GM12865 (cell line): Measurements from ENCODE around the gene GNAI2.

Source experiments
- DNase-seq: peaks from one replicate; pipeline ENCODE4 v3.0.0; 2010; ENCODE audit warnings: low read depth
- H3K4me3 ChIP-seq: 2 replicates; pipeline ENCODE4 v1.5.1; 2011; ENCODE audit warnings: mild to moderate bottlenecking, low read depth, low read length, control low read depth
- TF ChIP-seq, protein P1 (sequence below): IDR thresholded peaks from 2 replicates; pipeline ENCODE4 v1.5.1; 2011; ENCODE audit warnings: low read length, control low read depth, low read depth, inconsistent platforms; ENCODE audit not compliant: insufficient read depth; ENCODE audit errors: missing control alignments

GNAI2 gene

DNA sequence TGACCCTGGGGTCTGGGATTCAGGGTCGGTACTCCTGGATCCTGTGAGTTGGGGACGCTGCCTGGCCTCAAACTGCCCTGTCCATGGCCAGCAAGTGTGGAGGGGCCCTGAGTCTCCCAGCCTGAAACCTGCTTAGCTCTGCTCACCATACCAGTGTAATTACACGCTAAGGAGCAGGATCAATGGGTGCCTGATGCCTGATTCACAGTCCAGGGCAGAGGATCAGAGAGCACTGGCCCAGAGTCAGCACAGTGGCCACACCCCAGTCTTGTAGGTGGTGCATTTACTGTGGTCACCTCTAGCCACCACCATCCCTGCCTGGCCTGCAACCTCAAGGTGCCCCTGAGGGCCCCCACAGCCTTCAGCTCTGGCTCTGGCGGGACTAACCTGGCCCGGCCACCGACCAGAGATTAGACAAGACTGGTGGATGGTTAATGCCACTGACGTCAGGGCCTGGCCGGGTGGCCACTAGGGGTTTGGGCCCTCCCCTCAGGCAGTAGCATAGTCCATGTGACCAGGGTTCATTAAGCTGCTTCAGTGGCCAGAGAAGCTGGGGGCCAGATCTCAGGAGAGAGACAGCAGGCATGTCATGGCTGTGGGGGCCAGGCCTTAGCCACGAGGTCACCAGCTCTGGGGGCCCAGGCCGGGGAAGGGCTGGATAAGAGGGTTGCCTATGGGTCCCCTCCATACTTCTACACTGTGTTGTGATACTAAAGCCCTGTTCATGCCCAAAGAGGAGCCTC is 34.3 kb upstream of the GNAI2 start:
- TF ChIP-seq, protein P1, sequence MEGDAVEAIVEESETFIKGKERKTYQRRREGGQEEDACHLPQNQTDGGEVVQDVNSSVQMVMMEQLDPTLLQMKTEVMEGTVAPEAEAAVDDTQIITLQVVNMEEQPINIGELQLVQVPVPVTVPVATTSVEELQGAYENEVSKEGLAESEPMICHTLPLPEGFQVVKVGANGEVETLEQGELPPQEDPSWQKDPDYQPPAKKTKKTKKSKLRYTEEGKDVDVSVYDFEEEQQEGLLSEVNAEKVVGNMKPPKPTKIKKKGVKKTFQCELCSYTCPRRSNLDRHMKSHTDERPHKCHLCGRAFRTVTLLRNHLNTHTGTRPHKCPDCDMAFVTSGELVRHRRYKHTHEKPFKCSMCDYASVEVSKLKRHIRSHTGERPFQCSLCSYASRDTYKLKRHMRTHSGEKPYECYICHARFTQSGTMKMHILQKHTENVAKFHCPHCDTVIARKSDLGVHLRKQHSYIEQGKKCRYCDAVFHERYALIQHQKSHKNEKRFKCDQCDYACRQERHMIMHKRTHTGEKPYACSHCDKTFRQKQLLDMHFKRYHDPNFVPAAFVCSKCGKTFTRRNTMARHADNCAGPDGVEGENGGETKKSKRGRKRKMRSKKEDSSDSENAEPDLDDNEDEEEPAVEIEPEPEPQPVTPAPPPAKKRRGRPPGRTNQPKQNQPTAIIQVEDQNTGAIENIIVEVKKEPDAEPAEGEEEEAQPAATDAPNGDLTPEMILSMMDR: no peak
- no peak for DNase-seq
- no peak overlapping the region for H3K4me3 ChIP-seq

DNA sequence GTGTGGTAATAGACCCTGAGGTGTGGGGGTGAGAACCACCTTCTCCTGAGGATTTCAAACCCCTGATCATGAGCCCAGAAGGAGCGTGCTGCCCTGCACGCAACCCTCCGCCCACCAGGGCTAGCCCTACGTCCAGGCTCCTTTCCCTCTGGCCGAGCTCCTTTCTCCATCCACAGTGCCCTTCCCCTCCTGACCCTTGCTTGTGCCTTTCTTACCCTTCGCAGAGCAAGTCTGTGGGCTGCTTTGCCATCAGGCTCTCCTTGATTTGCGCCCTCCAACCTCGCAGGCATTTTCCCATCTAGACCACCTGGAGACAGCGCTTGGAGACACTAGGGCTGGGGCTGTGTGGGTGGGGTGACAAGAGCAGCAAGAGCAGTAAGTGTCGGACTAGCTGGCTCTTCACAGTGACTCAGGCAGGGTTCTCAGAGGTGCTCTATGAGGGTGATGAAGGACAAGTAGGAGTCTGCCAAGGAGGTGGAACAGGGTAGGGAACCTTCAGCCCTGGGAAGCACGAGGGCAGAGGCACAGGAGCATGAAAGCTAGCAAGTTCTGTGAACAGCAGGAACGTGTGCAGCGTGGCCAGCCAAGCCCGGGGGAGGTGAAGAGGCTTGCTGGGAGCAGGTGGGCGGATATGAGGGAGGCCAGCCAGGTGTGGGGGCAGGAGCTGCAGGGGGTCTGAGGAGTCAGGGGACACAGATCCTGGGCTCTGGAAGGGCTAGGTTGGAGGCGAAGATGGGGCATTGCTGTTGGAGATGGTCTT is 33.5 kb upstream of the GNAI2 start:
- TF ChIP-seq, protein P1: no peak
- H3K4me3 ChIP-seq: no peak overlapping the region
- no peak for DNase-seq

DNA sequence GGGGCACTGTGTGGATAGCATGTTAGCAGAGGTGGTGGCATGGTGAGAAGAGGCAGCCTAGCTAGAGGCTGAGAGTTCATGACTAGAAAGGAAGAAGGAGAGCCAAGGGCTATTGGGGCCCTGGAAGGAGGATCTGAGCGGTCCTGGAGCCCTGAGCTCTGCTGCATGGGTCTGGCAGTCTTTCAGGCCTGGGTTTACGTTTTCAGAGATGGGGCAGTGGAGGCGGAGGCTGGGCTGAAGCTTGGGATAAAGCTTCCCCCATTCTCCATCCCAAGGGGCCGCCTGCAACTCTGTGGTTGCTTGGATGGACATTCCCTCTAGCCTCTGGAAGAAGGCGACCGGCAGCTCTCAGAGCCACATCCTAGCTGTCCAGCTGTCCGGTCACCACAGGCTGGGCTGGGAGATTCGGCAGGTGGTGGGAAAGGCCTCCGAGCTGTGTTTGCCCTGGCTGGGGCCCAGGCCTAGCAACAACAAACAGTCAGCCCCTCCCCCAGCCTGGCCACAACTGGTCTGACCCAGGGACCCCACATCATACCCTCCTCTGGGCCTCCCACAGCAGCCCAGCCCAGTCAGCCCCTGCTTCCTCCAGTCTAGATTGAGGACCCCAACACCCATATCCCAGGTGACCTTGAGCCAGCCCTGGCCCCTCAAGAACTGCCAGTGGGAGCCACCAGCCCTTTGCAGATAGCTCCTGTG is 32.7 kb upstream of the GNAI2 start:
- no peak for DNase-seq
- no peak overlapping the region for H3K4me3 ChIP-seq
- TF ChIP-seq, protein P1: no peak

DNA sequence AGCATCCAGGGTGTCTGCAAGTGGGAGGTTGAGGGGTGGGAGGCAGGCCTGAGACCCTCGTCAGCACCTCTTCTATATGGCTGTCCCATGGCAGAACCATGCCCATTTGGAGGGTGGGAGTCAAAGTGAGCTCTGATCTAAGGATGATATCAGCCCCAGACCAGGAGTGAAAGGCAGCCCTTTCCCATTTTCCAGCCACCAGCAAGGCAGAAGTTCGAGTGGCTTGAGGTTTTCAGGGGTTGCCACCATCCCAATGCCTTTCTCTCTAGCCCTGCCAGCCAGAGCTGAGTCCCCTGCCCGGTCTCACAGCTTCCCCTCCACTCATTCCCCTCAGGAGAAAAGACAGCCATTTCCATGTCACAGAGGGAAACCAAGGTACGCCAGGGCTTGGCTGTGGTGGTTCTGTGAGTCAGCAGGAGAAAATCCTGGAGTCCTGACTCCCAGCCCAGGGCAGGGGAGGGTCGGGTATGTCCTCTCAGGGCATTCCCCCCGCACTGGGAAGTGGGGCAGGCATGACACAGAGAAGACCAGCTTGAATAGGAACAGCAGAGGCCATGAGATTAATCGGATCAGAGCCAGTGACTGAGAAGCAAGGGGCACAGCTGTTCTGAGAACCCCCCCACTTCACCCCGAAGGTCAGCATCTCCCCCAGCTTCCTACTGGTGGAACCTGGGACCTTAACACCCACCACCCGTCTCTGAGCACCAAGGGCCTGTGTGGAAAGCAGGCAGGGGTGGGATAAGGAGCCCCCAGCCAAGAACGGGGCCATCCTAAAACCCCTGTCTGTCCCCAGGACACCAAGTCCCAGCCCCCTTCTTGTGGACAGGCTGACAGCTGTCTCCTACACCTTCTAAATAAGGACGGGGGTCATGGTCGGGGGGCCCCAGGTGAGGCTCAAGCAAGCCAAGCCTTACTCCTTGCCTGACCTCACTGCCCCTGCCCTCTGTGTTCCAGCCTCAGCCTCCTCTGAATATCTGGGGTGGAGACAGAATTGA is 31.9 kb upstream of the GNAI2 start:
- no peak for DNase-seq
- H3K4me3 ChIP-seq: no peak overlapping the region
- TF ChIP-seq, protein P1: no peak

DNA sequence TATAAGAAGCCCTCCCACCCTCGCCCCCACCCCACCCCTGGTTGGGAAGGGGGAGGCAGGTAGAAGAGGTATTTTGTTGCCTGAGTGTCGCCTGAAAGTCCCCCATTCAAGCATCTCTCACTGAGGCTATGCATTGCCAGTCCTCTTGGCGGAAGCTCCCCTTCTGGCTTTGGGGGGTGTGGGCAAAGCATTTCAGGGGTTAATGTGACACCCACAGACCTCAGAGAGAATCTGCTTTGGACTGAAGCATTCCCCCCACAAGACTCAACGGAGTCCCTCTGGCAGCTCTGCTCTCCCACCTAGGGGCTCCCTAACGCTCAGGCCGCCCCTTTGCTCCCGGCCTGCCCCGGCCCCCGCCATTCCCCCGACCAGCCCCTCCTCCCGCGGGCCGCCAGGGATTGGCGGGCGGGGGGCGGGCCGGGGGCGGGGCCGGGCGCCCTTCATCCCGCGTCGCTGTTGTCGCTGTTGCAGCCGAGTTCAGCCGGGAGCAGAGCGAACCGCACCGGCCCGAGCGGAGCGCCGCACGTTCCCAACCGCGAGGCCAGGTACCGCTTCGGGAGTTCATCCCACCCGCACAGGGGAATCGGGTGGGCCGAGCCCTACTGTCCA is 31.1 kb upstream of the GNAI2 start, which contains the start of gene SLC38A3:
Gene SLC38A3, plus strand, starts transcription at position 468 of the 609 bp plus-strand sequence. CDS start 8,929 bp downstream, outside the sequence.
- TF ChIP-seq, protein P1: no peak
- no peak within 1 kb of the TSS for H3K4me3 ChIP-seq
- DNase-seq: no peak
